Stomach (tissue), 9 donors: ENCODE data around the gene THAP7. TPM values are rescaled to one million over a fixed set of nuclear protein-coding genes. Genes with fewer than 3 reads are reported as not detected.

Experiments
- DNase-seq, 2 donors: peaks; one replicate each; pipeline versions ENCODE4 v3.0.0 to v3.0.0-alpha.2; 2013 to 2019
- H3K27ac ChIP-seq, 5 donors: fragments of 200-600 bp in 4 of 5; sonication (generic) in 4 of 5; one replicate each; pipeline ENCODE4 v1.5.1; 2013 to 2019; ENCODE audit warnings: mild to moderate bottlenecking in 1 of 5, moderate library complexity in 1 of 5
- H3K27me3 ChIP-seq, 3 donors: fragments of 200-600 bp; sonication (generic); one replicate each; pipeline ENCODE4 v1.5.1; 2017 to 2019; ENCODE audit warnings: mixed run types in 1 of 3
- H3K36me3 ChIP-seq, 4 donors: fragments of 200-600 bp; sonication (generic); 1 replicate in 3 of 4; 2 replicates in 1 of 4; pipeline ENCODE4 v1.5.1; 2016 to 2019
- H3K4me1 ChIP-seq, 4 donors: fragments of 200-600 bp; sonication (generic); one replicate each; pipeline ENCODE4 v1.5.1; 2016 to 2019
- H3K4me3 ChIP-seq, 4 donors: fragments of 200-600 bp; sonication (generic) in 3 of 4; one replicate each; pipeline ENCODE4 v1.5.1; 2016 to 2019; ENCODE audit warnings: mild to moderate bottlenecking in 1 of 4
- H3K9me3 ChIP-seq, 4 donors: fragments of 200-600 bp; sonication (generic); one replicate each; pipeline ENCODE4 v1.5.1; 2016 to 2019
- EP300 ChIP-seq: sonication (generic); formaldehyde crosslinking; IDR thresholded peaks from one replicate; pipeline ENCODE4 v1.6.1; 2017; ENCODE audit warnings: antibody characterized with exemption
- POLR2A ChIP-seq, 4 donors: fragments of 450-650 bp; IDR thresholded peaks; one replicate each; pipeline ENCODE4 v1.6.1; 2016; ENCODE audit warnings: antibody characterized with exemption in 4 of 4, control low read depth in 2 of 4, mild to moderate bottlenecking in 1 of 4, moderate library complexity in 1 of 4
- POLR2AphosphoS5 ChIP-seq, 3 donors: sonication (generic); formaldehyde crosslinking; IDR thresholded peaks; one replicate each; pipeline ENCODE4 v1.6.1; 2016; ENCODE audit warnings: antibody characterized with exemption in 3 of 3
- WGBS, 5 donors: extraction: QIAGEN DNeasy Blood & Tissue Kit in 3 of 5; methylation state at CpG; one replicate each; pipeline versions ENCODE4 v1.1.5 to v1.1.7; 2013 to 2018; 5-methylcytosine and 5-hydroxymethylcytosine counted together
- intact Hi-C: fragments of 100-400 bp; cut with DNase I; formaldehyde crosslinking; loops from one replicate; pipeline ENCODE4 v1.15.1; 2023; ENCODE audit warnings: low total_unique reads
- polyA plus RNA-seq, 3 donors: library from polyadenylated mRNA; stranded (reverse); fragments of 200-250 nt; gene quantifications; one replicate each; pipeline ENCODE4 v1.2.3, GENCODE V29; 2013
- total RNA-seq, 5 donors: library from RNA; depleted of rRNA; stranded (reverse); fragments of >200 nt; gene quantifications; one replicate each; pipeline versions ENCODE4 v1.1.0 to v1.2.3, GENCODE V29; 2014 to 2016
- TF ChIP-seq, protein P1 (sequence below), 7 experiments: fragments of 450-650 bp in 4 of 7; fragments of 200-600 bp in 3 of 7; sonication (generic) in 3 of 7; IDR thresholded peaks; one replicate each; pipeline ENCODE4 v1.5.1; 2016 to 2019; ENCODE audit warnings: antibody characterized with exemption in 7 of 7, control low read depth in 2 of 7, mild to moderate bottlenecking in 1 of 7
- donor health status: healthy with polysubstance abuse.
- donor health status: Bipolar disorder and iron deficiency.
- donor health status: healthy.

The THAP7 gene
- total and polyA plus RNA-seq, 8 donors: 5.8 to 57.2 (median 42.1) TPM

DNA sequence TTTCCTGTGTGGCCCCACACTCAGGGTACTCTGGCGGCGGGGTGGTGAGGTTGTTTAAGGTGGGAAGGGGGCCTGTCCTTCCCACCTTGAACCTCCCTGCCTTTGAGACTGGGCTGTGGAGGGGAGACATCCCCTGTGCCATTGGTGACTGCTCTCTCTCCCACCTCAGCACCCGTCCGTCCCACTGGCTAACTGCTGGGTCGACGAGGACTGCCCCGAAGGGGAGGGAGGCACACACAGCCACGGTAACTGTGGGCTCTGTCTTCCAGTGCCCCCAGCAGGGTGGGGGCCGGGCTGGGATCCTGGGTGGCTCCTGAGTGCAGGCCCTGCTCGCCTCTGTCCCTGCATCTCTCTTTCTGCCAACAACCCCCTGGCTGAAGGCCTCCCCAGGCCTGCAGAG, 20.6 kb upstream of the THAP7 start:
- Histone ChIP-seq H3K27ac (no peak overlapping the region), H3K36me3 (no peaks in the 10 kb centered on the region), H3K4me3 (no peak overlapping the region), H3K4me1 (no peaks in the 10 kb centered on the region), H3K27me3 (no peaks in the 10 kb centered on the region), H3K9me3 (no peaks in the 10 kb centered on the region)
- no peak for TF ChIP-seq POLR2AphosphoS5 (IDR thresholded peaks at IDR 0.05)
- TF ChIP-seq POLR2A (IDR thresholded peaks at IDR 0.05): no peak
- TF ChIP-seq, protein P1, sequence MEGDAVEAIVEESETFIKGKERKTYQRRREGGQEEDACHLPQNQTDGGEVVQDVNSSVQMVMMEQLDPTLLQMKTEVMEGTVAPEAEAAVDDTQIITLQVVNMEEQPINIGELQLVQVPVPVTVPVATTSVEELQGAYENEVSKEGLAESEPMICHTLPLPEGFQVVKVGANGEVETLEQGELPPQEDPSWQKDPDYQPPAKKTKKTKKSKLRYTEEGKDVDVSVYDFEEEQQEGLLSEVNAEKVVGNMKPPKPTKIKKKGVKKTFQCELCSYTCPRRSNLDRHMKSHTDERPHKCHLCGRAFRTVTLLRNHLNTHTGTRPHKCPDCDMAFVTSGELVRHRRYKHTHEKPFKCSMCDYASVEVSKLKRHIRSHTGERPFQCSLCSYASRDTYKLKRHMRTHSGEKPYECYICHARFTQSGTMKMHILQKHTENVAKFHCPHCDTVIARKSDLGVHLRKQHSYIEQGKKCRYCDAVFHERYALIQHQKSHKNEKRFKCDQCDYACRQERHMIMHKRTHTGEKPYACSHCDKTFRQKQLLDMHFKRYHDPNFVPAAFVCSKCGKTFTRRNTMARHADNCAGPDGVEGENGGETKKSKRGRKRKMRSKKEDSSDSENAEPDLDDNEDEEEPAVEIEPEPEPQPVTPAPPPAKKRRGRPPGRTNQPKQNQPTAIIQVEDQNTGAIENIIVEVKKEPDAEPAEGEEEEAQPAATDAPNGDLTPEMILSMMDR (IDR thresholded peaks at IDR 0.05): no peak
- TF ChIP-seq EP300: no peak
- DNase-seq: no peak
- 65 to 79% (median 75%) methylated on average over 6 to 10 of the region's 10 CpGs for WGBS, 5 donors
- intact Hi-C loops: loop anchor here (10.0 kb wide), 1 partner anchor 58 kb away; the partner anchor contains the start of gene AIFM3

- Histone ChIP-seq H3K4me1 (peaks cover 0 to 2% (median 2%) of the 10 kb centered on the region in 4 donors), H3K36me3 (no peaks in the 10 kb centered on the region), H3K27ac (no peak overlapping the region), H3K9me3 (no peaks in the 10 kb centered on the region), H3K4me3 (no peak overlapping the region), H3K27me3 (no peaks in the 10 kb centered on the region)
- intact Hi-C loops: loop anchor here (10.0 kb wide), 1 partner anchor 56 kb away; the partner anchor contains the start of gene AIFM3
- WGBS, 5 donors: 56 to 59% (median 57%) methylated on average over 7 of the region's 7 CpGs
- no peak for TF ChIP-seq POLR2A (IDR thresholded peaks at IDR 0.05)
- no peak for TF ChIP-seq POLR2AphosphoS5 (IDR thresholded peaks at IDR 0.05)
- TF ChIP-seq, protein P1 (IDR thresholded peaks at IDR 0.05): no peak
- TF ChIP-seq EP300: no peak
- DNase-seq: no peak
These were observed 19.0 kb upstream of the THAP7 start for GRCh38 chr22:21020802-21021429.

- no peaks in the 10 kb centered on the region for H3K9me3 ChIP-seq
- H3K4me3 ChIP-seq: no peak overlapping the region
- H3K27ac ChIP-seq: no peak overlapping the region
- 83 to 94% (median 89%) methylated on average over 4 of the region's 4 CpGs for WGBS, 5 donors
- no peaks in the 10 kb centered on the region for H3K36me3 ChIP-seq
- TF ChIP-seq POLR2AphosphoS5 (IDR thresholded peaks at IDR 0.05) (no peak), POLR2A (IDR thresholded peaks at IDR 0.05) (no peak), EP300 (no peak)
- TF ChIP-seq, protein P1 (IDR thresholded peaks at IDR 0.05): no peak
- DNase-seq: no peak
- H3K27me3 ChIP-seq: no peaks in the 10 kb centered on the region
- intact Hi-C loops: no loop called here
- peaks cover 15 to 28% (median 27%) of the 10 kb centered on the region in 4 donors for H3K4me1 ChIP-seq
These were observed 16.4 kb upstream of the THAP7 start for GRCh38 chr22:21018314-21018713.

GRCh38 chr22:21016644-21017420, 14.9 kb upstream of the THAP7 start:
- no peak for DNase-seq
- intact Hi-C loops: no loop called here
- Histone ChIP-seq H3K9me3 (no peaks in the 10 kb centered on the region), H3K4me3 (no peak overlapping the region), H3K27me3 (no peaks in the 10 kb centered on the region), H3K36me3 (no peaks in the 10 kb centered on the region), H3K4me1 (peaks cover 15 to 29% (median 28%) of the 10 kb centered on the region in 4 donors), H3K27ac (no peak overlapping the region)
- TF ChIP-seq EP300 (no peak), POLR2A (IDR thresholded peaks at IDR 0.05) (no peak), POLR2AphosphoS5 (IDR thresholded peaks at IDR 0.05) (no peak)
- TF ChIP-seq, protein P1 (IDR thresholded peaks at IDR 0.05): no peak
- WGBS, 5 donors: 79 to 86% (median 81%) methylated on average over 13 of the region's 13 CpGs
